Neural cell (in vitro differentiated cells): ENCODE data around the gene COL23A1. TPM values are rescaled to one million over a fixed set of nuclear protein-coding genes. Genes with fewer than 3 reads are reported as not detected.

Source experiments
- H2AFZ ChIP-seq: fragments of 200-600, 300-800 bp; sonication (generic), shearing (Covaris generic); 2 replicates; pipeline ENCODE4 v1.6.0; 2014; ENCODE audit warnings: low read depth, mild to moderate bottlenecking, antibody characterized with exemption, low read length, moderate library complexity
- H3F3A ChIP-seq: fragments of 200-600 bp; shearing (Covaris generic); 2 replicates; pipeline ENCODE4 v1.6.1; 2016; ENCODE audit warnings: mild to moderate bottlenecking, moderate library complexity, mixed read lengths, antibody characterized with exemption, low read length; ENCODE audit not compliant: insufficient read depth, poor library complexity, severe bottlenecking
- H3K27ac ChIP-seq: fragments of 200-600, 300-800 bp; sonication (generic), shearing (Covaris generic); 2 replicates; pipeline ENCODE4 v1.5.1; 2014; ENCODE audit warnings: mild to moderate bottlenecking, low read length, moderate library complexity
- H3K27me3 ChIP-seq: fragments of 300-800, 200-600 bp; sonication (generic), shearing (Covaris generic); 2 replicates; pipeline ENCODE4 v1.6.0; 2014; ENCODE audit warnings: mild to moderate bottlenecking, low read depth, low read length, moderate library complexity; ENCODE audit not compliant: insufficient read depth
- H3K36me3 ChIP-seq: fragments of 300-800, 200-600 bp; sonication (generic), shearing (Covaris generic); 2 replicates; pipeline ENCODE4 v1.5.1; 2014; ENCODE audit warnings: mild to moderate bottlenecking, antibody characterized with exemption, low read length, moderate library complexity; ENCODE audit not compliant: insufficient read depth
- H3K4me2 ChIP-seq: fragments of 300-800, 200-600 bp; sonication (generic), shearing (Covaris generic); 2 replicates; pipeline ENCODE4 v1.6.0; 2014; ENCODE audit warnings: mild to moderate bottlenecking, low read length
- H3K4me3 ChIP-seq: fragments of 300-800, 200-600 bp; sonication (generic), shearing (Covaris generic); 2 replicates; pipeline ENCODE4 v1.5.1; 2014; ENCODE audit warnings: mild to moderate bottlenecking, low read length, moderate library complexity
- H3K79me2 ChIP-seq: fragments of 200-600 bp; shearing (Covaris generic); replicated peaks from 2 replicates; pipeline ENCODE4 v1.6.0; 2014; ENCODE audit warnings: mild to moderate bottlenecking, low read length, moderate library complexity; ENCODE audit not compliant: insufficient read depth
- H3K9ac ChIP-seq: fragments of 300-800, 200-600 bp; sonication (generic), shearing (Covaris generic); 2 replicates; pipeline ENCODE4 v1.6.1; 2016; ENCODE audit warnings: mild to moderate bottlenecking, low read length, mixed read lengths
- H3K9me2 ChIP-seq: fragments of 200-600 bp; shearing (Covaris generic); 2 replicates; pipeline ENCODE4 v1.6.1; 2016; ENCODE audit warnings: mild to moderate bottlenecking, low read length, mixed read lengths; ENCODE audit not compliant: insufficient read depth
- H3K9me3 ChIP-seq: fragments of 200-600, 300-800 bp; sonication (generic), shearing (Covaris generic); 2 replicates; pipeline ENCODE4 v1.6.1; 2016; ENCODE audit warnings: mild to moderate bottlenecking, mixed run types, low read length, moderate library complexity, mixed read lengths
- H4K20me1 ChIP-seq: fragments of 200-600 bp; shearing (Covaris generic); 2 replicates; pipeline ENCODE4 v1.6.1; 2016; ENCODE audit warnings: mild to moderate bottlenecking, mixed run types; ENCODE audit not compliant: insufficient read depth
- CTCF ChIP-seq: fragments of 450-650 bp; IDR thresholded peaks from 2 replicates; pipeline ENCODE4 v1.5.1; 2014; ENCODE audit warnings: antibody characterized with exemption, mild to moderate bottlenecking, moderate library complexity; ENCODE audit not compliant: poor library complexity, severe bottlenecking
- EP300 ChIP-seq: fragments of 450-650 bp; conservative IDR thresholded peaks from 2 replicates; pipeline ENCODE4 v1.6.1; 2014; ENCODE audit warnings: antibody characterized with exemption, mild to moderate bottlenecking, moderate library complexity; ENCODE audit not compliant: poor library complexity, severe bottlenecking
- EZH2 ChIP-seq: fragments of 200-600, 300-800 bp; shearing (Covaris generic), sonication (generic); IDR thresholded peaks from 2 replicates; pipeline ENCODE4 v1.6.1; 2014; ENCODE audit warnings: antibody characterized with exemption, low read length, borderline replicate concordance, mild to moderate bottlenecking; ENCODE audit not compliant: insufficient read depth, poor library complexity, severe bottlenecking
- MXI1 ChIP-seq: fragments of 450-650 bp; conservative IDR thresholded peaks from 2 replicates; pipeline ENCODE4 v1.6.1; 2014; ENCODE audit warnings: antibody characterized with exemption, mild to moderate bottlenecking; ENCODE audit not compliant: poor library complexity, severe bottlenecking
- POLR2AphosphoS5 ChIP-seq: IDR thresholded peaks from 2 replicates; pipeline ENCODE4 v1.6.1; 2012
- RAD21 ChIP-seq: fragments of 450-650 bp; conservative IDR thresholded peaks from 2 replicates; pipeline ENCODE4 v1.6.1; 2014; ENCODE audit warnings: antibody characterized with exemption, mild to moderate bottlenecking, moderate library complexity
- REST ChIP-seq: IDR thresholded peaks from 2 replicates; pipeline ENCODE4 v1.6.1; 2012; ENCODE audit warnings: borderline replicate concordance
- SMC3 ChIP-seq: fragments of 450-650 bp; conservative IDR thresholded peaks from 2 replicates; pipeline ENCODE4 v1.6.1; 2014; ENCODE audit warnings: antibody characterized with exemption, mild to moderate bottlenecking, moderate library complexity; ENCODE audit not compliant: poor library complexity
- TAF1 ChIP-seq: IDR thresholded peaks from 2 replicates; pipeline ENCODE4 v1.6.1; 2012; ENCODE audit warnings: low read depth
- polyA plus RNA-seq: library from polyadenylated mRNA; depleted of rRNA; stranded (reverse); fragments of >200 nt; gene quantifications from 2 replicates; pipeline ENCODE4 v1.2.3, GENCODE V29; 2014

COL23A1 gene
- polyA plus RNA-seq, 1 donor from 2014 or later = not detected

DNA sequence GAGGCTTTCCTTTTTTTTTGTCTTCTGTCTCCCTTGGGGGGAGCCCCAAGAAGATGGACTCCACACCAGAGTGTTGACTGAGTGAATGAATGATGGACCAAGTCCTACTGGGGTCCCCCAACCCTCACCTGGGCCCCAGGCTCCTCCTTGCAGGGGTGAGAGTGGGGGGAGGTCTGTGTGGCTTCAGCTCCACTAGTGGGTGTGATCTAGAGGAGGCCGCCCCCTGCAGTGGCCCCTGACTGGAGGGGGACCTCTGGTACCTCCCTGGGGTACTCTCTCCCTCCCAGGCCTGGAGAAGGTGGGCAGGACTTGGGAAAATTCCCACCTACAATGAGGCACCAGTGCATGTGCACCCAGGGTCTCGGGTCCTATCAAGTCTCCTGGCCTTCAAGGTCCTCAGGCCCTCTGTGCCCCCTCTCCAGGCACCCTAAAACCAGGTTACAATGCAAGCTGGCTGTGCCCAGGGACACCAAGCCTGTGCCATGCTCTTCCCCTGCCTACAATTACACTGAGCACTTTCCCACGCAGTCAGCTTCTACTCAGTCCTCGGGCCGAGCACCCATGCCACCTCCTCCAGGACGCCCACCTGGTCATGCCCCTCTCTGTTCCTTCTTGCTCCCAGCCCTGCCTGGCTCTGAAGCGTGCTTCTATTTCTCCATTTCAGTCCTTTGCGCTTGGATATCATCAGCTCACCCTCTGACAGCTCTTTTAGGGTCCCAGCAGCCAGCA lies 240.4 kb downstream of the COL23A1 start:
- TF ChIP-seq TAF1 = no peak
- no peak for TF ChIP-seq RAD21
- no peak for TF ChIP-seq MXI1
- no peak for TF ChIP-seq EP300
- no peak for TF ChIP-seq POLR2AphosphoS5
- TF ChIP-seq REST = no peak
- no peak for TF ChIP-seq CTCF
- TF ChIP-seq EZH2 = no peak
- TF ChIP-seq SMC3 = no peak
- H3K36me3 ChIP-seq = no peaks in the 10 kb centered on the region

GRCh38 chr5:178349075-178349511 lies 241.1 kb downstream of the COL23A1 start:
- no peak overlapping the region for H3K4me3 ChIP-seq
- no peaks in the 10 kb centered on the region for H3K27me3 ChIP-seq
- no peak overlapping the region for H3K27ac ChIP-seq
- no peak overlapping the region for H3K4me2 ChIP-seq
- H3F3A ChIP-seq = no peaks in the 10 kb centered on the region
- no peaks in the 10 kb centered on the region for H3K79me2 ChIP-seq
- no peaks in the 10 kb centered on the region for H3K9me3 ChIP-seq
- H3K36me3 ChIP-seq = no peaks in the 10 kb centered on the region
- no peaks in the 10 kb centered on the region for H4K20me1 ChIP-seq
- H3K9ac ChIP-seq = no peak overlapping the region
- H2AFZ ChIP-seq = no peak overlapping the region
- H3K9me2 ChIP-seq = no peaks in the 10 kb centered on the region
- TF ChIP-seq RAD21 (no peak), MXI1 (no peak), EP300 (no peak), SMC3 (no peak), POLR2AphosphoS5 (no peak), REST (no peak), TAF1 (no peak), EZH2 (no peak), CTCF (no peak)

More for the DNA sequence above, 240.4 kb downstream of the COL23A1 start:
- Histone ChIP-seq H3K27ac (no peak overlapping the region), H3K79me2 (no peaks in the 10 kb centered on the region), H3K9me2 (no peaks in the 10 kb centered on the region), H3K9ac (no peak overlapping the region), H3K4me3 (no peak overlapping the region), H3F3A (no peaks in the 10 kb centered on the region), H2AFZ (no peak overlapping the region), H4K20me1 (no peaks in the 10 kb centered on the region), H3K27me3 (no peaks in the 10 kb centered on the region), H3K4me2 (no peak overlapping the region), H3K9me3 (no peaks in the 10 kb centered on the region)
